H9 (cell line): Measurements from ENCODE around the gene C1QTNF1. TPM values are rescaled to one million over a fixed set of nuclear protein-coding genes. Genes with fewer than 3 reads are reported as not detected.

ENCODE experiments used
- DNase-seq: peaks from one replicate; pipeline ENCODE4 v3.0.0-alpha.2; 2017
- H2AFZ ChIP-seq: one replicate; pipeline ENCODE4 v1.6.1; 2013; ENCODE audit warnings: mild to moderate bottlenecking, low read length, control low read depth, moderate library complexity
- H2AK5ac ChIP-seq: 2 replicates; pipeline ENCODE4 v1.6.1; 2013; ENCODE audit warnings: low read length, control low read depth, mixed read lengths; ENCODE audit not compliant: insufficient read length
- H2BK120ac ChIP-seq: one replicate; pipeline ENCODE4 v1.6.1; 2013; ENCODE audit warnings: low read depth, mild to moderate bottlenecking, low read length, control low read depth, inconsistent platforms; ENCODE audit not compliant: poor library complexity, severe bottlenecking
- H2BK12ac ChIP-seq: 2 replicates; pipeline ENCODE4 v1.6.1; 2013; ENCODE audit warnings: low read length, control low read depth, mixed read lengths, low read depth; ENCODE audit not compliant: insufficient read length
- H2BK15ac ChIP-seq: 2 replicates; pipeline ENCODE4 v1.6.1; 2013; ENCODE audit warnings: low read depth, low read length, control low read depth
- H2BK20ac ChIP-seq: one replicate; pipeline ENCODE4 v1.6.1; 2013; ENCODE audit warnings: low read depth, mild to moderate bottlenecking, low read length, control low read depth, inconsistent platforms; ENCODE audit not compliant: poor library complexity, severe bottlenecking
- H2BK5ac ChIP-seq: 2 replicates; pipeline ENCODE4 v1.6.1; 2013; ENCODE audit warnings: low read length, control low read depth, mixed read lengths; ENCODE audit not compliant: insufficient read length
- H3K14ac ChIP-seq: 2 replicates; pipeline ENCODE4 v1.6.1; 2013; ENCODE audit warnings: low read length, control low read depth; ENCODE audit not compliant: insufficient read depth
- H3K18ac ChIP-seq: 2 replicates; pipeline ENCODE4 v1.6.1; 2013; ENCODE audit warnings: low read depth, mild to moderate bottlenecking, mixed read lengths, low read length, control low read depth; ENCODE audit not compliant: insufficient read length
- H3K23ac ChIP-seq: 2 replicates; pipeline ENCODE4 v1.6.1; 2013; ENCODE audit warnings: low read length, control low read depth, mixed read lengths, low read depth; ENCODE audit not compliant: insufficient read length
- H3K23me2 ChIP-seq: 2 replicates; pipeline ENCODE4 v1.6.1; 2013; ENCODE audit warnings: low read depth, mild to moderate bottlenecking, mixed read lengths, low read length, control low read depth; ENCODE audit not compliant: insufficient read length, poor library complexity, severe bottlenecking
- H3K27ac ChIP-seq: 2 replicates; pipeline ENCODE4 v1.5.1; 2013; ENCODE audit warnings: low read length, control low read depth, mixed read lengths, low read depth; ENCODE audit not compliant: insufficient read length
- H3K27me3 ChIP-seq: 2 replicates; pipeline ENCODE4 v1.6.1; 2013; ENCODE audit warnings: low read length, control low read depth, inconsistent platforms; ENCODE audit not compliant: insufficient read depth
- H3K4ac ChIP-seq: 2 replicates; pipeline ENCODE4 v1.6.1; 2013; ENCODE audit warnings: low read depth, mild to moderate bottlenecking, control low read depth, inconsistent platforms, low read length, moderate library complexity
- H3K4me1 ChIP-seq: 2 replicates; pipeline ENCODE4 v1.6.1; 2013; ENCODE audit warnings: low read length, control low read depth, inconsistent platforms; ENCODE audit not compliant: insufficient read depth
- H3K4me2 ChIP-seq: 2 replicates; pipeline ENCODE4 v1.6.1; 2013; ENCODE audit warnings: low read length, control low read depth, mixed read lengths; ENCODE audit not compliant: insufficient read length, insufficient read depth
- H3K56ac ChIP-seq: 2 replicates; pipeline ENCODE4 v1.6.1; 2013; ENCODE audit warnings: low read depth, mild to moderate bottlenecking, mixed read lengths, low read length, control low read depth; ENCODE audit not compliant: insufficient read length
- H3K79me1 ChIP-seq: 2 replicates; pipeline ENCODE4 v1.6.1; 2013; ENCODE audit warnings: low read depth, mild to moderate bottlenecking, moderate library complexity, low read length, control low read depth, inconsistent platforms; ENCODE audit not compliant: insufficient read depth, poor library complexity, severe bottlenecking
- H3K79me2 ChIP-seq: 2 replicates; pipeline ENCODE4 v1.6.1; 2013; ENCODE audit warnings: low read length, control low read depth, inconsistent platforms; ENCODE audit not compliant: insufficient read depth
- H3K9ac ChIP-seq: 2 replicates; pipeline ENCODE4 v1.6.1; 2013; ENCODE audit warnings: low read length, control low read depth, mixed read lengths; ENCODE audit not compliant: insufficient read length; ENCODE audit errors: extremely low read depth
- H3K9me3 ChIP-seq: one replicate; pipeline ENCODE4 v1.6.1; 2013; ENCODE audit warnings: low read depth, low read length, inconsistent platforms; ENCODE audit not compliant: control insufficient read depth
- H3T11ph ChIP-seq: one replicate; pipeline ENCODE4 v1.6.1; 2013; ENCODE audit warnings: mild to moderate bottlenecking, low read length, control low read depth, inconsistent platforms
- H4K20me1 ChIP-seq: one replicate; pipeline ENCODE4 v1.6.1; 2013; ENCODE audit not compliant: control insufficient read depth, insufficient read length, insufficient read depth
- H4K5ac ChIP-seq: 2 replicates; pipeline ENCODE4 v1.6.1; 2013; ENCODE audit warnings: low read depth, mild to moderate bottlenecking, mixed read lengths, low read length, control low read depth; ENCODE audit not compliant: insufficient read length
- H4K8ac ChIP-seq: replicated peaks from 2 replicates; pipeline ENCODE4 v1.6.1; 2013; ENCODE audit warnings: low read length, control low read depth, mixed read lengths, low read depth; ENCODE audit not compliant: insufficient read length
- H4K91ac ChIP-seq: 2 replicates; pipeline ENCODE4 v1.6.1; 2013; ENCODE audit warnings: low read depth, mild to moderate bottlenecking, moderate library complexity, mixed read lengths, low read length, control low read depth; ENCODE audit not compliant: insufficient read length
- H3K27ac Mint-ChIP-seq, 3 experiments: 2 replicates in 2 of 3; 3 replicates in 1 of 3; pipeline ENCODE4 v1.8.0; 2020 to 2021; ENCODE audit warnings: mixed read lengths in 3 of 3, mild to moderate bottlenecking in 1 of 3, moderate library complexity in 1 of 3
- H3K27me3 Mint-ChIP-seq: 2 replicates; pipeline ENCODE4 v1.8.0; 2021; ENCODE audit warnings: low read depth, mild to moderate bottlenecking, moderate library complexity, mixed read lengths
- H3K36me3 Mint-ChIP-seq, 3 experiments: 2 replicates in 2 of 3; 3 replicates in 1 of 3; pipeline ENCODE4 v1.8.0; 2020 to 2021; ENCODE audit warnings: low read depth in 3 of 3, mixed read lengths in 3 of 3; ENCODE audit not compliant: insufficient read depth in 1 of 3
- H3K4me1 Mint-ChIP-seq, 2 experiments: 2 replicates each; pipeline ENCODE4 v1.8.0; 2020; ENCODE audit warnings: mixed read lengths in 2 of 2
- H3K4me3 Mint-ChIP-seq, 2 experiments: 2 replicates in 1 of 2; 3 replicates in 1 of 2; pipeline ENCODE4 v1.8.0; 2020 to 2021; ENCODE audit warnings: mild to moderate bottlenecking in 2 of 2, mixed read lengths in 2 of 2, moderate library complexity in 1 of 2
- H3K9me3 Mint-ChIP-seq, 2 experiments: 2 replicates in 1 of 2; 3 replicates in 1 of 2; pipeline ENCODE4 v1.8.0; 2020; ENCODE audit warnings: mild to moderate bottlenecking in 2 of 2, mixed read lengths in 2 of 2, moderate library complexity in 1 of 2
- WGBS: extraction: QIAGEN DNeasy Blood & Tissue Kit; methylation state at CpG from one replicate; pipeline ENCODE4 v1.1.7; 2013; ENCODE audit warnings: missing lambda C conversion rate, low lambda C conversion rate, mixed read lengths; ENCODE audit not compliant: insufficient read length; ENCODE audit errors: extremely low coverage; 5-methylcytosine and 5-hydroxymethylcytosine counted together
- total RNA-seq: library from RNA; stranded (reverse); gene quantifications from 2 replicates; pipeline ENCODE4 v1.2.1, GENCODE V29; 2021
- TF ChIP-seq, protein P1 (sequence below): fragments of 200-600 bp; sonication (generic); conservative IDR thresholded peaks from 3 replicates; pipeline ENCODE4 v1.8.0; 2021; ENCODE audit warnings: antibody characterized with exemption, mild to moderate bottlenecking

The C1QTNF1 gene
- total RNA-seq, 1 experiment from 2014 or later: 0.96 TPM

DNA sequence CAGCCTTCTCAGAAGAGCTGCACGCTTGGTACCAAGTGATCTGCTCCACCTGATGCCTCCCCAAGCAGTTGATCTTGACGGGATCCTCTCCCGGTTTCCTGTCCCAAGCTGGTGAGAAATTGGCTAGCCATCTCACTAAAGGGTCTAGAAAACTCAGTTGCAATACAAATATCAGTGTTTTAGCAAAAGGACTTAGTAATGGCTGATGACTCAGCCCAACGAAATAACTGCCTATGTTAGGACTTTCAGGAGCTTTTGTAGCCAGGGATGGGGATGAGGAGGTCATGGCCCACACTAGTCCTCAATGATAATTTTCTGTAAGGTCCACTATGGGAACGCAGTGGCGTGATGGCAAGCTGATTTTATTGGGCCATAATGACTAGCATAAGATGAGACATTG is 27.3 kb downstream of the C1QTNF1 start:
- no peak overlapping the region for H3K4me2 ChIP-seq
- no peak overlapping the region for H3K4me3 Mint-ChIP-seq
- no peak overlapping the region for H3K9ac ChIP-seq
- H2BK5ac ChIP-seq: no peak overlapping the region
- no peaks in the 10 kb centered on the region for H3K9me3 ChIP-seq
- no peak overlapping the region for H4K8ac ChIP-seq
- H3K23me2 ChIP-seq: no peaks in the 10 kb centered on the region
- no peak for DNase-seq
- H2BK120ac ChIP-seq: no peak overlapping the region
- H2AK5ac ChIP-seq: no peak overlapping the region
- H3K27ac ChIP-seq: no peak overlapping the region
- peaks cover 29 to 30% of the 10 kb centered on the region in 2 experiments for H3K9me3 Mint-ChIP-seq
- H2AFZ ChIP-seq: no peak overlapping the region
- no peak overlapping the region for H2BK15ac ChIP-seq
- H3K36me3 Mint-ChIP-seq: peaks cover 0 to 4% (median 3%) of the 10 kb centered on the region in 3 experiments; a peak in 2 of 7 replicates
- TF ChIP-seq, protein P1, sequence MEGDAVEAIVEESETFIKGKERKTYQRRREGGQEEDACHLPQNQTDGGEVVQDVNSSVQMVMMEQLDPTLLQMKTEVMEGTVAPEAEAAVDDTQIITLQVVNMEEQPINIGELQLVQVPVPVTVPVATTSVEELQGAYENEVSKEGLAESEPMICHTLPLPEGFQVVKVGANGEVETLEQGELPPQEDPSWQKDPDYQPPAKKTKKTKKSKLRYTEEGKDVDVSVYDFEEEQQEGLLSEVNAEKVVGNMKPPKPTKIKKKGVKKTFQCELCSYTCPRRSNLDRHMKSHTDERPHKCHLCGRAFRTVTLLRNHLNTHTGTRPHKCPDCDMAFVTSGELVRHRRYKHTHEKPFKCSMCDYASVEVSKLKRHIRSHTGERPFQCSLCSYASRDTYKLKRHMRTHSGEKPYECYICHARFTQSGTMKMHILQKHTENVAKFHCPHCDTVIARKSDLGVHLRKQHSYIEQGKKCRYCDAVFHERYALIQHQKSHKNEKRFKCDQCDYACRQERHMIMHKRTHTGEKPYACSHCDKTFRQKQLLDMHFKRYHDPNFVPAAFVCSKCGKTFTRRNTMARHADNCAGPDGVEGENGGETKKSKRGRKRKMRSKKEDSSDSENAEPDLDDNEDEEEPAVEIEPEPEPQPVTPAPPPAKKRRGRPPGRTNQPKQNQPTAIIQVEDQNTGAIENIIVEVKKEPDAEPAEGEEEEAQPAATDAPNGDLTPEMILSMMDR: no peak
- no peaks in the 10 kb centered on the region for H3K79me1 ChIP-seq
- H3K56ac ChIP-seq: no peak overlapping the region
- H3K4me1 ChIP-seq: no peaks in the 10 kb centered on the region
- H4K91ac ChIP-seq: no peak overlapping the region
- H3K4me1 Mint-ChIP-seq: no peaks in the 10 kb centered on the region; a peak in 1 of 4 replicates
- H3K27me3 Mint-ChIP-seq: peaks cover 63% of the 10 kb centered on the region
- H3K4ac ChIP-seq: no peak overlapping the region
- H3T11ph ChIP-seq: no peak overlapping the region
- H4K20me1 ChIP-seq: no peaks in the 10 kb centered on the region
- H3K23ac ChIP-seq: no peak overlapping the region
- WGBS: no CpG with 5 or more reads among the region's 6 CpGs
- H3K14ac ChIP-seq: no peak overlapping the region
- no peaks in the 10 kb centered on the region for H3K79me2 ChIP-seq
- H2BK20ac ChIP-seq: no peak overlapping the region
- no peaks in the 10 kb centered on the region for H3K27me3 ChIP-seq
- peak overlapping the region in 1 of 3 experiments; percentile 53; a peak in 1 of 7 replicates for H3K27ac Mint-ChIP-seq
- no peak overlapping the region for H2BK12ac ChIP-seq
- no peak overlapping the region for H3K18ac ChIP-seq
- no peak overlapping the region for H4K5ac ChIP-seq
